Tibial nerve (tissue), 4 donors: Measurements from ENCODE around the gene MMEL1. TPM values are rescaled to one million over a fixed set of nuclear protein-coding genes. Genes with fewer than 3 reads are reported as not detected.
A peak's percentile ranks its signal among the peaks of the same experiment; 100 is the strongest.

Experiments
- DNase-seq, 2 donors: peaks; one replicate each; pipeline ENCODE4 v3.0.0-alpha.2; 2019; ENCODE audit warnings: low spot score in 2 of 2
- H3K27ac ChIP-seq, 4 donors: fragments of 200-600 bp; sonication (generic) in 3 of 4; one replicate each; pipeline ENCODE4 v1.5.1; 2017 to 2019; ENCODE audit warnings: mild to moderate bottlenecking in 1 of 4
- H3K27me3 ChIP-seq, 2 donors: fragments of 200-600 bp; sonication (generic) in 1 of 2; one replicate each; pipeline versions ENCODE4 v1.5.1 to v1.6.0; 2017 to 2019
- H3K36me3 ChIP-seq, 3 donors: fragments of 200-600 bp; sonication (generic); one replicate each; pipeline ENCODE4 v1.5.1; 2018 to 2019
- H3K4me1 ChIP-seq, 4 donors: fragments of 200-600 bp; sonication (generic) in 3 of 4; one replicate each; pipeline ENCODE4 v1.5.1; 2017 to 2019
- H3K4me3 ChIP-seq, 4 donors: fragments of 200-600 bp; sonication (generic) in 3 of 4; one replicate each; pipeline ENCODE4 v1.5.1; 2017 to 2019; ENCODE audit warnings: mild to moderate bottlenecking in 1 of 4, moderate library complexity in 1 of 4
- H3K9me3 ChIP-seq, 4 donors: fragments of 200-600 bp; sonication (generic) in 3 of 4; one replicate each; pipeline ENCODE4 v1.5.1; 2017 to 2019
- CTCF ChIP-seq, 5 experiments: fragments of 200-600 bp in 3 of 5; fragments of 450-650 bp in 2 of 5; sonication (generic) in 3 of 5; IDR thresholded peaks; one replicate each; pipeline ENCODE4 v1.5.1; 2016 to 2019; ENCODE audit warnings: antibody characterized with exemption in 5 of 5, mild to moderate bottlenecking in 3 of 5, moderate library complexity in 2 of 5
- EP300 ChIP-seq, 2 donors: sonication (generic); formaldehyde crosslinking; IDR thresholded peaks; one replicate each; pipeline ENCODE4 v1.6.1; 2017; ENCODE audit warnings: antibody characterized with exemption in 2 of 2, mild to moderate bottlenecking in 1 of 2
- POLR2A ChIP-seq, 2 donors: fragments of 450-650 bp; IDR thresholded peaks; one replicate each; pipeline ENCODE4 v1.6.1; 2017; ENCODE audit warnings: antibody characterized with exemption in 2 of 2, mild to moderate bottlenecking in 2 of 2, moderate library complexity in 2 of 2
- WGBS, 2 donors: methylation state at CpG; one replicate each; pipeline ENCODE4 v1.1.5; 2018; 5-methylcytosine and 5-hydroxymethylcytosine counted together
- total RNA-seq, 4 donors: library from RNA; depleted of rRNA; stranded (reverse); fragments of >200 nt; gene quantifications; one replicate each; pipeline ENCODE4 v1.1.0, GENCODE V29; 2016

The MMEL1 gene
- total RNA-seq, 4 donors from 2014 or later: 0.21 to 2.2 TPM; not detected in 2

GRCh38 chr1:2644591-2645101, 11.8 kb upstream of the MMEL1 start:
- Histone ChIP-seq H3K4me3 (no peak overlapping the region), H3K27me3 (no peaks in the 10 kb centered on the region), H3K9me3 (peaks cover 0 to 39% (median 0%) of the 10 kb centered on the region in 4 donors), H3K4me1 (peaks cover 0 to 31% (median 10%) of the 10 kb centered on the region in 4 donors), H3K27ac (no peak overlapping the region), H3K36me3 (no peaks in the 10 kb centered on the region)
- TF ChIP-seq POLR2A (IDR thresholded peaks at IDR 0.05) (no peak), EP300 (IDR thresholded peaks at IDR 0.05) (no peak), CTCF (IDR thresholded peaks at IDR 0.05) (no peak)
- 76 to 89% methylated on average over 9 to 12 of the region's 12 CpGs for WGBS, 2 donors
- DNase-seq: no peak

DNA sequence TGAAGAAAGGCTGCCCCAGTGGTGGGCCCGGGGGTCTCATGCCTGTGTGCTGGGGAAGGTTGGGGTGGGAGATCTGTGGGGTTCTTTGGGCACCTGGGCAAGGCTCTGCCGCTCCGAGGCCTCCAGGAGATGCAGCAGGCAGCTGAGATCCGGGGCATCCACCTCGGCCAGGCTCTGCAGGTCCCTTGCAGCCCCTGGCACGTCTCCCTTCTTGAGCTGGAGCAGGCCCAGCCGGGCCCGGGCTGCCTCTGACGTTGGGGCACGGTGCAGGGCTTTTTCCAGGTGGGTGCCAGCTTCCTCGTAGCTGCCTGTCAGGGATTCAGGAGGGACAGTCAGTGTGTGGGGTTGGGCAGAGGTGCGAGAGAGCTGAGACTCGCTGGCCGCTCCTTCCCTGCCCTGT, 11.4 kb upstream of the MMEL1 start:
- 94 to 96% methylated on average over 9 to 10 of the region's 14 CpGs for WGBS, 2 donors
- DNase-seq: no peak
- no peak overlapping the region for H3K27ac ChIP-seq
- no peaks in the 10 kb centered on the region for H3K36me3 ChIP-seq
- H3K27me3 ChIP-seq: no peaks in the 10 kb centered on the region
- peaks cover 0 to 35% (median 0%) of the 10 kb centered on the region in 4 donors for H3K9me3 ChIP-seq
- peaks cover 0 to 31% (median 10%) of the 10 kb centered on the region in 4 donors for H3K4me1 ChIP-seq
- no peak overlapping the region for H3K4me3 ChIP-seq
- no peak for TF ChIP-seq CTCF (IDR thresholded peaks at IDR 0.05)
- no peak for TF ChIP-seq EP300 (IDR thresholded peaks at IDR 0.05)
- TF ChIP-seq POLR2A (IDR thresholded peaks at IDR 0.05): no peak

DNA sequence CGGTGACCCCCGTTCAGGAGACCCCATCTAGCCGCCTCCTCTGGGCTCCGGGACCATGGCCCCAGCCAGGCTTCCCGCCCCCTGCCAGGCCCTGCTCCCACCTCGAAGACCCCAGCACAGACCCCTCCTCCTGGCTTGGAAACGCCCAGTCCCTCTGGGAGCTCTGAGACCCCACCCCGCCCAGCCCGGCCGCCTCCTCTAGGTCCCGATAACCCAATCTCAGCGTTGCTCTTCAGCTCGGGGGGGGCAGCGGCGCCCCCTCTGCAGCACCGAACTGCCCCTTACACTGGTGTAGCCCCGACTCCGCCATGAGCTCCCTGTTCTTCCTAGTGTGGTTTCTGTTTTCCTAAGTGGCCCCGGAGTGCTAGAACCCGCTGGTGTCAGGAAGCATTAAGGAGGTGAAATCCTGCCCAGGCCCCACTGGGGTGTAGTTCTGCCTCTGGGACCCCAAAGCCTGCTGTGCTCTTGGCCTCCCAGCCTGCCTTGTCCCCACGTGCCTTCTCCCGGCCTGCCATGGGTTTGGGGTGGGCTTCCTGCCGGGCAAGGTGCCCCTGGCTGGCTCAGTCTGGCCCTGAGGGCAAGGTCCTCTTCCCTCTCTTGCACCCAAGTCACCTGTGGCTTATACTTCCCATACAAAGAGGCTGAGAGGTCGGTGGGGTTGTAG, 10.7 kb upstream of the MMEL1 start:
- H3K36me3 ChIP-seq: no peaks in the 10 kb centered on the region
- H3K4me1 ChIP-seq: peaks cover 0 to 31% (median 10%) of the 10 kb centered on the region in 4 donors
- TF ChIP-seq POLR2A (IDR thresholded peaks at IDR 0.05) (no peak), EP300 (IDR thresholded peaks at IDR 0.05) (no peak), CTCF (IDR thresholded peaks at IDR 0.05) (peak in 1 of 5 experiments; percentile 10)
- peak overlapping the region; percentile 71 to 98 (median 89) for H3K4me3 ChIP-seq
- 10 to 11% methylated on average over 23 to 24 of the region's 24 CpGs for WGBS, 2 donors
- H3K27ac ChIP-seq: peak overlapping the region in 1 of 4 donors; percentile 88
- H3K27me3 ChIP-seq: no peaks in the 10 kb centered on the region
- no peak for DNase-seq
- peaks cover 0 to 29% (median 0%) of the 10 kb centered on the region in 4 donors for H3K9me3 ChIP-seq

GRCh38 chr1:2642560-2643413, 10.0 kb upstream of the MMEL1 start:
- Histone ChIP-seq H3K4me1 (peaks cover 0 to 31% (median 10%) of the 10 kb centered on the region in 4 donors), H3K36me3 (no peaks in the 10 kb centered on the region), H3K9me3 (peaks cover 0 to 21% (median 0%) of the 10 kb centered on the region in 4 donors), H3K27ac (peak overlapping the region; percentile 42 to 96 (median 88)), H3K4me3 (peak overlapping the region; percentile 71 to 98 (median 89)), H3K27me3 (no peaks in the 10 kb centered on the region)
- DNase-seq: peak; percentile 78 to 80
- TF ChIP-seq EP300 (IDR thresholded peaks at IDR 0.05): peak; percentile 40 to 88
- peak; percentile 78 to 86 for TF ChIP-seq POLR2A (IDR thresholded peaks at IDR 0.05)
- peak in 1 of 5 experiments; percentile 35 for TF ChIP-seq CTCF (IDR thresholded peaks at IDR 0.05)
- WGBS, 2 donors: 0 to 1% methylated on average over 30 to 47 of the region's 84 CpGs
